GM19452 (cell line): Measurements from ENCODE around the gene RXRG.

Source experiments
- ATAC-seq: cut with Tn5 transposase; IDR thresholded peaks from one replicate; pipeline ENCODE4 v1.9.1; 2021; ENCODE audit not compliant: unreplicated experiment

Gene RXRG

GRCh38 chr1:165371588-165372225 is 73.2 kb downstream of the RXRG start:
- ATAC-seq: no peak

- ATAC-seq: peak; percentile 74
Measured at GRCh38 chr1:165369255-165369848, 75.6 kb downstream of the RXRG start.

GRCh38 chr1:165367375-165367993 is 77.4 kb downstream of the RXRG start:
- ATAC-seq: peak; percentile 71

GRCh38 chr1:165365341-165365740 is 79.6 kb downstream of the RXRG start:
- no peak for ATAC-seq

- no peak for ATAC-seq
Measured at GRCh38 chr1:165364568-165365133, 80.3 kb downstream of the RXRG start.

GRCh38 chr1:165356876-165357275 is 88.0 kb downstream of the RXRG start:
- no peak for ATAC-seq

- no peak for ATAC-seq
Measured at GRCh38 chr1:165355977-165356811, 88.7 kb downstream of the RXRG start, which contains the start of gene LMX1A. Gene LMX1A (minus strand): TSS chr1:165356715. CDS start chr1:165355559, 1,156 bp downstream.

- no peak for ATAC-seq
Measured at GRCh38 chr1:165355139-165355976, 89.6 kb downstream of the RXRG start.

GRCh38 chr1:165354739-165355138 is 90.2 kb downstream of the RXRG start:
- no peak for ATAC-seq

GRCh38 chr1:165353731-165354671 is 90.9 kb downstream of the RXRG start:
- ATAC-seq: no peak

- ATAC-seq: no peak
Measured at GRCh38 chr1:165352442-165353293, 92.3 kb downstream of the RXRG start.

GRCh38 chr1:165351863-165352441 is 93.0 kb downstream of the RXRG start:
- ATAC-seq: no peak
